Daoy (cell line): ENCODE measurements around the gene LONRF3. TPM values are rescaled to one million over a fixed set of nuclear protein-coding genes. Genes with fewer than 3 reads are reported as not detected.
A peak's percentile ranks its signal among the peaks of the same experiment; 100 is the strongest.

Experiments used
- DNase-seq: peaks from one replicate; pipeline ENCODE4 v3.0.0-alpha.2; 2015; ENCODE audit warnings: low read depth
- total RNA-seq: library from RNA; depleted of rRNA; stranded (reverse); fragments of >200 nt; shearing (Covaris generic); gene quantifications from 2 replicates; pipeline ENCODE4 v1.2.3, GENCODE V29; 2014; rRNA removed

Gene LONRF3
- total RNA-seq, 1 experiment from 2014 or later, result 2.2 TPM

- DNase-seq, result no peak
These were observed 62.0 kb downstream of the LONRF3 start for GRCh38 chrX:119036107-119037029.

GRCh38 chrX:119040432-119040831, 66.0 kb downstream of the LONRF3 start:
- DNase-seq, result no peak

GRCh38 chrX:119041175-119041574, 66.8 kb downstream of the LONRF3 start:
- DNase-seq, result peak; percentile 73

DNA sequence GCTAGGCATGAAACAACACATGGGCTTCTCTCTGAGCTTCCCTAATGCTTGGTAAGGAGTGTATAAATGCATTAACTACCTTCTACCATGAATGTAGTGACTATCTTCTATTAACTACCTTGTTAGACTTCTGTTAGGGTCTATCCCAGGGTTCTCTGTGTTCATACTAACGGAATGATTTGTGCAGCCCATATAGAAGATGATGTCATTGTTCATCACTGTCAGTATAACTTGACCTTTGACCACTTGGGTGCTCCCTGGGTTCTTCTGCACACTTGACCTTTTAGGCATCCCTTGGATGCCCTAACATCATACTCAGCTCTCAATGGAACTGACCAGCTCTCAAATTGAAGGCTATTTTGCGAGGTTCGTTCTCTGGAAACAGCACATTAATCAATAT, 67.6 kb downstream of the LONRF3 start:
- no peak for DNase-seq

DNA sequence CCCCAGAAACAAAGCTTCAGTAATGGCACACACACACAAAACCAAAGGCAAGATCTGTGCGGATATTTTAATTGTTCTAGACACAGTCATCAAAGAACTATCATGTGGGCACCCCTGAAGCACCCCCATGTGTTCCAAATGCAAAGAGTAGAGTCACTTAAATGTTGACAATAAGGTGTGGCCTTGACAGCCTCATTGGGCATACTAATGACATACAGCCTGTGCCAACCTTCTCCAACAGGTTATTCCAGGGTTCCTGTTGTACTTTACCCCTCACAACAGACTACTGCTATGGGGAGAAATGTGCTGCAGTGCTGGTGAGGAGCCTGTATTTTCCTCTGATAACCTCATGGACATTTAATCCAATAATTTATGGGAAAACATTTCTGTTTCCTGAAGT, 68.6 kb downstream of the LONRF3 start:
- no peak for DNase-seq

- no peak for DNase-seq
These were observed 71.5 kb downstream of the LONRF3 start for GRCh38 chrX:119045884-119046283.

- DNase-seq, result no peak
These were observed 81.3 kb downstream of the LONRF3 start for GRCh38 chrX:119055687-119056086.

- peak; percentile 23 for DNase-seq
These were observed 88.4 kb downstream of the LONRF3 start for GRCh38 chrX:119062750-119063374.

GRCh38 chrX:119063428-119063827, 89.0 kb downstream of the LONRF3 start:
- no peak for DNase-seq

DNA sequence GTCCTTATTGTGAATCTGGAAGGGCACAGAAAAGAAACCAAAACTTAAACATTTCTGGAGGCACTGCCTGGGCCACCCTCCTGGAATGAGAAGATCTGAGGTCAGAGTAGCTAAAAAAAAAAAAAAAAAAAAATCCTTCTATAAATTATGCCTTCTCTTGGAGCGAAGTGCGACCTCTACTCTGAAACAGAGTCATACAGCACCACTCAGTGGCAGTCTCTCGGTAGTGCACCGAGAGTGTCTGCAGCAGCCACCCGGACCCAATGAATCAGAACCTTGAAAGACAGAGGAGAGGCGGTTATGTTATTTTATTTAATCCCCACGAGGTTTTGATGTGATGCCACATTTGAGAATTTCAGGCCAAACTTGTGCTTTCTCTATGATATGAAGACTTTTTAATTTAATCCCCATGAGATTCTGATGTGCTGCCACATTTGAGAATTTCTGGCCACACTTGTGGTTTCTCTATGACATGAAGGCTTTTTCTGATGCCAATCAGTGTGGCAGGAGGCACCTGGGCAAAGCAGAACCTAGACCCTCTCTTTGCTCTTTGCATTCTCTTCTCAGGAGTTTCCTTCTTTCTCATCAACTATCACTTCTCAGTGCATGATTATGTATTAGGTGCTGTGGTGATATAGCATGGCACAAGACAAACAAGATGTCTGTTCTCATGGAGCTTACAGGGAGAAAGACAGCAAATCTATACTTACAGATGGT, 92.8 kb downstream of the LONRF3 start:
- peak; percentile 54 for DNase-seq

Other genes starting within 250 kb of the LONRF3 start
- gene IL13RA1, start 247.0 kb upstream of the LONRF3 start, total RNA-seq, result 14.7 and 21.7 TPM in 2 replicates
- gene ZCCHC12, start 150.8 kb upstream of the LONRF3 start, total RNA-seq, result not detected in 2 replicates
- not detected in 2 replicates for gene CT47C1, start 98.4 kb downstream of the LONRF3 start, total RNA-seq
- not detected in 2 replicates for gene KIAA1210, start 153.2 kb downstream of the LONRF3 start, total RNA-seq